ENCODE data around the gene MRPS10.

GRCh38 chr6:42250274-42250931 is 32.7 kb upstream of the MRPS10 start:
- TF ChIP-seq EZH2 (IDR thresholded peaks at IDR 0.05; ENCODE audit: borderline replicate concordance, control insufficient read depth, low read depth, low read length) (no peak), CTCF (IDR thresholded peaks at IDR 0.05 in 2 of 3, conservative IDR thresholded peaks at IDR 0.05 in 1 of 3; ENCODE audit: control insufficient read depth in 2 of 3, extremely low read depth in 1 of 3, insufficient read depth in 1 of 3, low read depth in 3 of 3, low read length in 3 of 3) (no peak), HDAC2 (IDR thresholded peaks at IDR 0.05) (no peak), MAX (IDR thresholded peaks at IDR 0.05; ENCODE audit: low read depth, low read length) (no peak), ATF2 (IDR thresholded peaks at IDR 0.05; ENCODE audit: low read length) (no peak), HCFC1 (IDR thresholded peaks at IDR 0.05; ENCODE audit: low read length) (no peak), CUX1 (IDR thresholded peaks at IDR 0.05; ENCODE audit: insufficient replicate concordance, low read depth, low read length) (no peak)

Measured in GM12878 (cell line).